Gastrocnemius medialis (tissue), 4 donors: Measurements from ENCODE around the gene RPS5. TPM values are rescaled to one million over a fixed set of nuclear protein-coding genes. Genes with fewer than 3 reads are reported as not detected.

Experiments
- ATAC-seq, 2 donors: fragments of 150-250 bp; one replicate each; pipeline ENCODE4 v1.9.1; 2016
- DNase-seq, 2 donors: peaks; one replicate each; pipeline ENCODE4 v3.0.0-alpha.2; 2019
- H3K27ac ChIP-seq, 4 donors: fragments of 200-600 bp; sonication (generic); 1 replicate in 1 of 4; 2 replicates in 3 of 4; pipeline ENCODE4 v1.5.1; 2016 to 2018; ENCODE audit warnings: mild to moderate bottlenecking in 2 of 4, moderate library complexity in 1 of 4
- H3K27me3 ChIP-seq, 3 donors: fragments of 200-600 bp; sonication (generic) in 2 of 3; 1 replicate in 1 of 3; 2 replicates in 2 of 3; pipeline versions ENCODE4 v1.5.1 to v1.6.0; 2016 to 2019; ENCODE audit warnings: mild to moderate bottlenecking in 1 of 3, moderate library complexity in 1 of 3
- H3K36me3 ChIP-seq, 2 donors: fragments of 200-600 bp; sonication (generic) in 1 of 2; one replicate each; pipeline ENCODE4 v1.5.1; 2017 to 2018
- H3K4me1 ChIP-seq, 2 donors: fragments of 200-600 bp; sonication (generic) in 1 of 2; one replicate each; pipeline ENCODE4 v1.5.1; 2016 to 2017; ENCODE audit warnings: mild to moderate bottlenecking in 2 of 2
- H3K4me3 ChIP-seq, 4 donors: fragments of 200-600 bp; sonication (generic) in 3 of 4; 1 replicate in 1 of 4; 2 replicates in 3 of 4; pipeline ENCODE4 v1.5.1; 2016 to 2019; ENCODE audit warnings: mild to moderate bottlenecking in 2 of 4
- H3K9me3 ChIP-seq, 3 donors: fragments of 200-600 bp; sonication (generic) in 2 of 3; 1 replicate in 1 of 3; 2 replicates in 2 of 3; pipeline ENCODE4 v1.5.1; 2016 to 2019
- POLR2A ChIP-seq, 2 donors: fragments of 450-650 bp; IDR thresholded peaks; one replicate each; pipeline ENCODE4 v1.6.1; 2017; ENCODE audit warnings: antibody characterized with exemption in 2 of 2, mild to moderate bottlenecking in 2 of 2, moderate library complexity in 2 of 2
- in situ Hi-C, 4 donors: fragments of 200-750 bp; cut with MboI; loops; one replicate each; pipeline versions ENCODE4 v1.15.0 to v1.8.0; 2017; ENCODE audit warnings: low sequenced_read_pairs in 4 of 4
- intact Hi-C: fragments of 100-400 bp; cut with DNase I; formaldehyde crosslinking; loops from one replicate; pipeline ENCODE4 v1.15.1; 2023; ENCODE audit warnings: low total_unique reads
- total RNA-seq, 4 donors: library from RNA; depleted of rRNA; stranded (reverse); fragments of >200 nt; gene quantifications; one replicate each; pipeline versions ENCODE4 v1.1.0 to v1.2.3, GENCODE V29; 2016
- TF ChIP-seq, protein P1 (sequence below), 5 experiments: fragments of 450-650 bp in 3 of 5; fragments of 200-600 bp in 2 of 5; sonication (generic) in 2 of 5; IDR thresholded peaks in 4 of 5; conservative IDR thresholded peaks in 1 of 5; 1 replicate in 4 of 5; 2 replicates in 1 of 5; pipeline ENCODE4 v1.5.1; 2016 to 2019; ENCODE audit warnings: antibody characterized with exemption in 5 of 5, mild to moderate bottlenecking in 3 of 5, moderate library complexity in 3 of 5

The RPS5 gene
- total RNA-seq, 4 donors from 2014 or later = 1,345 to 1,665 (median 1,438) TPM

DNA sequence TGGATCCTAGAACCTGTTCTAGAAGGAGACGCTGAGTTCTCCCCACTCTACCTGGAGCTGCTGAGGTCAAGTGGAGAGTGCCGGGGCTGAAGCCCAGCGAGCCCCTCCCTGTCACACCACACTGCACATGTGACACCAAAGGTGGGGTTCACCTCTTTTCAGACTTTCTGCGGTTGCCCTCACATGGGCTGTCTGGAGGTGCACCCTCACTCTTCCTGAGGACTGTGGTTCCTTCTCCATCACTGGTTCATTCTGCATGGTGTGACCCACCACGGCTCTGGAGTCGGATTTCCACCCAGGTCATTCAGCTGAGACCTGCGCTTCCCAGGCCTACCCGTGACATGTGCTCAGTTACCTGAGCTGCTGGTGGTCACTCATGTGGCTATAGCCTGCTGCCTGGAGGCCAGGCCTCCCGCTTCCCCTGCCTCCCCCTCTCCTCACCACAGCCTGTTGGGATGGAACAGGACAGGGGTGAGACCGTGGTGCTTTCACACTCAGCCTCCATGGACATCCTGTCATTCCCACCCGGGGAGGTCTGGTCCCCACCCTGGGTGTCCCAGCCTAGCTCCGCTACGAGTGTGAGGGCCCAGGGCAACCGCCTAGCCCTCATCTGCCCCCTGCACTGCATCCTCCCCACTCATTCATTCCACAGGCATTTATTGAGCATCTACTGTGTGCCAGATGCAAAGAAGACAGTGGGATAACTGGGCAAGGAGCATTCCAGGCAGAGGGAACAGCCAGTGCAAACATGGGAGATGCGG lies 33.2 kb upstream of the RPS5 start:
- H3K9me3 ChIP-seq = no peaks in the 10 kb centered on the region
- no peak for DNase-seq
- intact Hi-C loops = no loop called here

DNA sequence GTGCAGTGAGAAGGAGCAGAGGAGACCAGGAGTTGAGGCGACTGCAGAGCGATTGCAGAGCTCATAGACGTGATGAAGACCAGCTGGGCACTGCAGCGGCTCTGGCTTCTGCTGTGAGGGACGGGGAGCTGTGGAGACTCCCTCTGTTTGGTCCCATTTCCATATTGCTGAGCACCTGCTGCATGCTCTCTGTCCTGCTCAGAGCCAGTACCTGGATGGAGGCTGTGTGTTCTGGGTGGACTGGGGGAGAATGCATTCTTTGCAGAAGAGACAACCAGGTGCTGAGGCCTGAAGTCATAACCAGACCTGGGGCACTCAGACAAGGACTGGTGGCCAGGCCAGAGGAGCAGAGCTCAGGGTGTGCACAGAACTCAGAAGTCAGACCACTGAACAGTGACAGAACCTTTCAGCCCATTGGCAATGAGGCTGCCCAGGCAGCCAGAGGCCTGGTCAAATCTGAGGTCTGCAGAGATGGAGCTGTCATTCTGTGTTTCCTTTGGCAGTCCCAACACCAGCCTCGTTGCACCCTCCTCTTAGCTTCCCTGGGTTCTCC lies 32.5 kb upstream of the RPS5 start:
- no peak overlapping the region for H3K27ac ChIP-seq
- DNase-seq = no peak
- no peaks in the 10 kb centered on the region for H3K36me3 ChIP-seq
- no peaks in the 10 kb centered on the region for H3K9me3 ChIP-seq
- no peak for ATAC-seq
- H3K27me3 ChIP-seq = peaks cover 5 to 32% (median 23%) of the 10 kb centered on the region in 3 donors
- H3K4me1 ChIP-seq = no peaks in the 10 kb centered on the region
- intact Hi-C loops = no loop called here
- H3K4me3 ChIP-seq = no peak overlapping the region
- in situ Hi-C loops = no loop called here
- TF ChIP-seq, protein P1, sequence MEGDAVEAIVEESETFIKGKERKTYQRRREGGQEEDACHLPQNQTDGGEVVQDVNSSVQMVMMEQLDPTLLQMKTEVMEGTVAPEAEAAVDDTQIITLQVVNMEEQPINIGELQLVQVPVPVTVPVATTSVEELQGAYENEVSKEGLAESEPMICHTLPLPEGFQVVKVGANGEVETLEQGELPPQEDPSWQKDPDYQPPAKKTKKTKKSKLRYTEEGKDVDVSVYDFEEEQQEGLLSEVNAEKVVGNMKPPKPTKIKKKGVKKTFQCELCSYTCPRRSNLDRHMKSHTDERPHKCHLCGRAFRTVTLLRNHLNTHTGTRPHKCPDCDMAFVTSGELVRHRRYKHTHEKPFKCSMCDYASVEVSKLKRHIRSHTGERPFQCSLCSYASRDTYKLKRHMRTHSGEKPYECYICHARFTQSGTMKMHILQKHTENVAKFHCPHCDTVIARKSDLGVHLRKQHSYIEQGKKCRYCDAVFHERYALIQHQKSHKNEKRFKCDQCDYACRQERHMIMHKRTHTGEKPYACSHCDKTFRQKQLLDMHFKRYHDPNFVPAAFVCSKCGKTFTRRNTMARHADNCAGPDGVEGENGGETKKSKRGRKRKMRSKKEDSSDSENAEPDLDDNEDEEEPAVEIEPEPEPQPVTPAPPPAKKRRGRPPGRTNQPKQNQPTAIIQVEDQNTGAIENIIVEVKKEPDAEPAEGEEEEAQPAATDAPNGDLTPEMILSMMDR (IDR thresholded peaks at IDR 0.05 in 4 of 5, conservative IDR thresholded peaks at IDR 0.05 in 1 of 5) = no peak
- TF ChIP-seq POLR2A (IDR thresholded peaks at IDR 0.05) = no peak

More for the DNA sequence above, 33.2 kb upstream of the RPS5 start:
- no peak overlapping the region for H3K4me3 ChIP-seq
- in situ Hi-C loops = no loop called here
- H3K27ac ChIP-seq = no peak overlapping the region
- no peaks in the 10 kb centered on the region for H3K36me3 ChIP-seq
- no peak for ATAC-seq
- H3K27me3 ChIP-seq = peaks cover 7 to 35% (median 23%) of the 10 kb centered on the region in 3 donors
- TF ChIP-seq, protein P1 (IDR thresholded peaks at IDR 0.05 in 4 of 5, conservative IDR thresholded peaks at IDR 0.05 in 1 of 5) = no peak
- TF ChIP-seq POLR2A (IDR thresholded peaks at IDR 0.05) = no peak
- H3K4me1 ChIP-seq = no peaks in the 10 kb centered on the region

DNA sequence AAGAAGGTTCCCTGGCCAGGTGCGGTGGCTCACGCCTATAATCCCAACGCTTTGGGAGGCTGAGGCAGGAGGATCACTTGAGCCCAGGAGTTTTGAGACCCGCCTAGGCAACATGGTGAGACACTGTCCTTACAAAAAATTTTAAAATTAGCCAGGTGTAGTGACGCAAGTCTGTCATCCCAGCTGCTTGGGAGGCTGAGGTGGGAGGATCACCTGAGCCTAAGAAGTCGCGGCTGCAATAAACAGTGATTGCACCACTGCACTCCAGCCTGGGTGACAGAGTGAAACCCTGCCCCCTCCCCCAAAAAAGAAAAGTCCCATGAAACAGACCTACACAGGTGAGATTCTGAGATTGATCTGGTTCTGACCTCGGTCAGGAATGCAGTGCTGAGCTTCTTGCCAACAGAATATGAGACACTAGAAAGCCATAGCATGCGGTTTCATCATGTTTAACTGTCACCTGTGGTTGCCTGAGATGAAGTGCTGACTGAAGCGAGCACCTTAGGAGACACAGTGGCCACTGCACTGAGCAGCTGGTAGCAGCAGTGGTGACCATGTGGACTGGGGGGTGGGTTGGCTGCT lies 31.8 kb upstream of the RPS5 start:
- peaks cover 2 to 32% (median 17%) of the 10 kb centered on the region in 3 donors for H3K27me3 ChIP-seq
- H3K27ac ChIP-seq = no peak overlapping the region
- H3K9me3 ChIP-seq = no peaks in the 10 kb centered on the region
- H3K4me1 ChIP-seq = no peaks in the 10 kb centered on the region
- DNase-seq = no peak
- intact Hi-C loops = no loop called here
- ATAC-seq = no peak
- H3K4me3 ChIP-seq = no peak overlapping the region
- H3K36me3 ChIP-seq = no peaks in the 10 kb centered on the region
- in situ Hi-C loops = no loop called here
- no peak for TF ChIP-seq POLR2A (IDR thresholded peaks at IDR 0.05)
- TF ChIP-seq, protein P1 (IDR thresholded peaks at IDR 0.05 in 4 of 5, conservative IDR thresholded peaks at IDR 0.05 in 1 of 5) = no peak

DNA sequence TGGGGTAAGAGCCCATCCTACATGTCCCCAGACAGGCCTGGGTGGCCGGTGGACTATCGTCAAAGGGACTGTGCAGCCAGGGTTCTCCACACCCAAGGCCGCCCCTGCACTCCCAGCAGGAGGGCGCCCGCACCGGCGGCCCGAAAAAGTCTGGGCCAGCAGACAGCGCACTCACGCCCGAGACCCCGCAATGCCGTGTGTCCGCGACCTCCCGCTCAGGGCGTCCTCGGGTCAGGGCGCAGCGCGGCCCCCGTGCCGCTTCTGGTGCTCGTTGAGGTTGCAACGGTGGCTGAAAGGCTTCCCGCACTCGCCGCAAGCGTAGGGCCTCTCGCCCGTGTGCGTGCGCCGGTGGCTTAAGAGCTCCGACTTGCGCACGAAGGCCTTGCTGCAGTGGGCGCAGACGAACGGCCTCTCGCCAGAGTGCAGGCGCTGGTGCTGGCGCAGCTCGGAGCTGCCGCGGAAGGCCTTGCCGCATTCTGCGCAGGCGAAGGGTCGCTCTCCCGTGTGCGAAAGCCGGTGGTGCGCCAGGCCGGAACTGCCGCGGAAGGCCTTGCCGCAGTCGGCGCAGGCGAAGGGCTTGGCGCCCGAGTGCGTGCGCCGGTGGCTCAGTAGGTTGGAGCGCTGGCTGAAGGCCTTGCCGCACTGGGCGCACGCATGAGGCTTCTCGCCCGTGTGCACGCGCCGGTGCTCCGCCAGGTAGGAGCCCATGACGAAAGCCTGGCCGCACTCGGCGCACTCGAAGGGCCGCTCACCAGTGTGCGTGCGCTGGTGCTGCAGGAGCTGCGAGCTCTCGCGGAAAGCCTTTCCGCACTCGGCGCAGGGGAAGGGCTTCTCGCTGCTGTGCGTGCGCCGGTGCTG lies 30.9 kb upstream of the RPS5 start:
- Histone ChIP-seq H3K9me3 (no peaks in the 10 kb centered on the region), H3K27me3 (peaks cover 2 to 25% (median 10%) of the 10 kb centered on the region in 3 donors), H3K27ac (no peak overlapping the region), H3K4me3 (peak overlapping the region; percentile 9 to 38 (median 32)), H3K36me3 (no peaks in the 10 kb centered on the region), H3K4me1 (no peaks in the 10 kb centered on the region)
- in situ Hi-C loops (no loop called here), intact Hi-C loops (no loop called here)
- TF ChIP-seq, protein P1 (IDR thresholded peaks at IDR 0.05 in 4 of 5, conservative IDR thresholded peaks at IDR 0.05 in 1 of 5) = no peak
- no peak for TF ChIP-seq POLR2A (IDR thresholded peaks at IDR 0.05)
- no peak for DNase-seq
- no peak for ATAC-seq
